ENCODE measurements around the gene CTSZ. TPM values are rescaled to one million over a fixed set of nuclear protein-coding genes. Genes with fewer than 3 reads are reported as not detected.

Gene CTSZ
- total and polyA plus RNA-seq, 2 of the 8 experiments (the other 6 are each of a cell fraction or from before 2014, with no cell fraction given), result 32.8 to 34.0 TPM

DNA sequence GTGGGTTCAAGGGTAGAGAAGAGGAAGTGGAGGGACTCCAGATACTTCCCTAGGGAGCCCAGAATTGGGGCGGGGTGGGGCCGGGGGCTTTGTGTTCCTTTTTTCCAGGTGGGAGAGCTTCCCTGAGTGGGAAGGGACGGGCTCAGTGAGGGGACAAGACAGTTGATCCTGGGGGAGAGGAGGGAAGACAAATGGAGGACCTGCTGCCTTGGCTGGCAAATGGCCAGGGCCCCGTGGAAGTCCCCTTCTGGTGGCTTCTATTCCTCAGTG is 2.6 kb downstream of the CTSZ start (continued):
- no peak for TF ChIP-seq CREB1 (IDR thresholded peaks at IDR 0.05)
- no peak for TF ChIP-seq TBP (IDR thresholded peaks at IDR 0.05; ENCODE audit: low read depth, low read length)
- TF ChIP-seq TEAD4 (IDR thresholded peaks at IDR 0.05; ENCODE audit: low read depth, low read length), result no peak
- TF ChIP-seq EGR1 (IDR thresholded peaks at IDR 0.05; ENCODE audit: borderline replicate concordance, low read depth, low read length), result no peak
- TF ChIP-seq PHF8 (conservative IDR thresholded peaks at IDR 0.05; ENCODE audit: low read depth, low read length), result no peak
- TF ChIP-seq, protein P1, sequence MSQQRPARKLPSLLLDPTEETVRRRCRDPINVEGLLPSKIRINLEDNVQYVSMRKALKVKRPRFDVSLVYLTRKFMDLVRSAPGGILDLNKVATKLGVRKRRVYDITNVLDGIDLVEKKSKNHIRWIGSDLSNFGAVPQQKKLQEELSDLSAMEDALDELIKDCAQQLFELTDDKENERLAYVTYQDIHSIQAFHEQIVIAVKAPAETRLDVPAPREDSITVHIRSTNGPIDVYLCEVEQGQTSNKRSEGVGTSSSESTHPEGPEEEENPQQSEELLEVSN (IDR thresholded peaks at IDR 0.05), result no peak
- no peak for TF ChIP-seq MAFK (IDR thresholded peaks at IDR 0.05; ENCODE audit: low read depth, low read length)
- TF ChIP-seq CBX8 (IDR thresholded peaks at IDR 0.05; ENCODE audit: borderline replicate concordance, low read depth, low read length), result no peak
- TF ChIP-seq KDM4A (IDR thresholded peaks at IDR 0.05; ENCODE audit: low read depth, low read length, severe bottlenecking), result no peak
- TF ChIP-seq EP300 (IDR thresholded peaks at IDR 0.05; ENCODE audit: borderline replicate concordance in 1 of 2, low read depth in 2 of 2, low read length in 2 of 2), result no peak

All from H1 (cell line).